Measurements from ENCODE around the gene SLC35B3. TPM values are rescaled to one million over a fixed set of nuclear protein-coding genes. Genes with fewer than 3 reads are reported as not detected.

The SLC35B3 gene
- total RNA-seq, 1 experiment from 2014 or later = 8.6 TPM

GRCh38 chr6:8383584-8383983 is 51.8 kb downstream of the SLC35B3 start:
- no peaks in the 10 kb centered on the region for H4K20me1 ChIP-seq (ENCODE audit: insufficient read depth)
- H3K27ac ChIP-seq (ENCODE audit: low read depth, low read length) = no peak overlapping the region
- DNase-seq (ENCODE audit: low read depth, low spot score) (no peak), ATAC-seq (no peak)
- no peak overlapping the region for H3K9ac ChIP-seq (ENCODE audit: low read length)
- intact Hi-C loops (cut with micrococcal nuclease) = no loop called here
- no peaks in the 10 kb centered on the region for H3K9me2 ChIP-seq (ENCODE audit: insufficient read depth)
- TF ChIP-seq POLR2A (IDR thresholded peaks at IDR 0.05; ENCODE audit: borderline replicate concordance, extremely low read depth, insufficient read depth, insufficient read length) = no peak
- TF ChIP-seq ZBTB33 (IDR thresholded peaks at IDR 0.05; ENCODE audit: extremely low read depth, insufficient replicate concordance, low read length) = no peak
- RAD21 ChIA-PET (ENCODE audit: low non-redundant PET in 1 of 2, low total read pairs in 2 of 2, uncharacterized antibody in 2 of 2, unreplicated experiment in 2 of 2) = no interaction called here
- no peaks in the 10 kb centered on the region for H3K9me3 ChIP-seq (ENCODE audit: control insufficient read depth in 1 of 2, insufficient read depth in 1 of 2, low read depth in 1 of 2, low read length in 2 of 2)
- POLR2A ChIA-PET = no interaction called here
- H3K4me3 ChIP-seq (replicated peaks in 1 of 2; ENCODE audit: low read depth in 1 of 2, low read length in 2 of 2) = no peak overlapping the region
- H3K4me2 ChIP-seq (ENCODE audit: low read length) = no peak overlapping the region
- no peak overlapping the region for H2AFZ ChIP-seq (ENCODE audit: low read depth, low read length, poor library complexity, severe bottlenecking)
- no peaks in the 10 kb centered on the region for H3K27me3 ChIP-seq (ENCODE audit: insufficient read depth, low read length)
- CTCF ChIA-PET = no interaction called here
- H3K36me3 ChIP-seq (ENCODE audit: control insufficient read depth in 1 of 2, insufficient read depth in 2 of 2, low read length in 2 of 2) = no peaks in the 10 kb centered on the region
- no peaks in the 10 kb centered on the region for H3K79me2 ChIP-seq (ENCODE audit: insufficient read depth, low read length)
- no peaks in the 10 kb centered on the region for H3K4me1 ChIP-seq (ENCODE audit: control insufficient read depth in 1 of 2, insufficient read depth in 2 of 2, low read length in 2 of 2)
- BruUV-seq (replicated peaks) = no TSS peak

DNA sequence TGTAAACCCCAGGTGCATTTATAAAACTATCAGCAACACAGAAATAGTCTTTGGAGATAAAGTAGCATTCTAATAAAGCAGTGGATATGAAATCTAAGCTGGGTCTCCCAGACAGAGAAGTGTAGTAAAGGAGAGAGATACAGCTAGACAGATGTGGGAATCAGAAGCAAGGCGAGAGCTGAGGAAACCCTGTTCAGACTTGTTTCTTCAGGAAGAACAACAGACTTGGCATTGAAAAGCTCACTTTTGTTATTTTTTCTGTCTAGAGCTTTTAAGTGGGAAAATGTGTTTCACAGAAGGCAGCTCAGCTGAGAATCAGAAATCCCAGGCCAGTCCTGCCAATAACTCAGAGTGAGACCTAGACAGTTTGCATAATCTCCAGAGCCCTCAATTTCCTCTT is 52.9 kb downstream of the SLC35B3 start:
- no peaks in the 10 kb centered on the region for H3K4me1 ChIP-seq (ENCODE audit: control insufficient read depth in 1 of 2, insufficient read depth in 2 of 2, low read length in 2 of 2)
- H3K9ac ChIP-seq (ENCODE audit: low read length) = no peak overlapping the region
- no peaks in the 10 kb centered on the region for H3K36me3 ChIP-seq (ENCODE audit: control insufficient read depth in 1 of 2, insufficient read depth in 2 of 2, low read length in 2 of 2)
- no peak overlapping the region for H2AFZ ChIP-seq (ENCODE audit: low read depth, low read length, poor library complexity, severe bottlenecking)
- no TSS peak for BruUV-seq (replicated peaks)
- H3K79me2 ChIP-seq (ENCODE audit: insufficient read depth, low read length) = no peaks in the 10 kb centered on the region
- no peaks in the 10 kb centered on the region for H3K27me3 ChIP-seq (ENCODE audit: insufficient read depth, low read length)
- H3K27ac ChIP-seq (ENCODE audit: low read depth, low read length) = no peak overlapping the region
- no peaks in the 10 kb centered on the region for H3K9me3 ChIP-seq (ENCODE audit: control insufficient read depth in 1 of 2, insufficient read depth in 1 of 2, low read depth in 1 of 2, low read length in 2 of 2)
- ChIA-PET POLR2A (no interaction called here), CTCF (no interaction called here), RAD21 (ENCODE audit: low non-redundant PET in 1 of 2, low total read pairs in 2 of 2, uncharacterized antibody in 2 of 2, unreplicated experiment in 2 of 2) (no interaction called here)
- H3K4me3 ChIP-seq (replicated peaks in 1 of 2; ENCODE audit: low read depth in 1 of 2, low read length in 2 of 2) = no peak overlapping the region
- no peak for ATAC-seq
- no peaks in the 10 kb centered on the region for H3K9me2 ChIP-seq (ENCODE audit: insufficient read depth)
- no peak for DNase-seq (ENCODE audit: low read depth, low spot score)
- H4K20me1 ChIP-seq (ENCODE audit: insufficient read depth) = no peaks in the 10 kb centered on the region
- intact Hi-C loops (cut with micrococcal nuclease) = no loop called here
- H3K4me2 ChIP-seq (ENCODE audit: low read length) = no peak overlapping the region
- TF ChIP-seq SP1 (IDR thresholded peaks at IDR 0.05; ENCODE audit: low read depth) (no peak), EGR1 (IDR thresholded peaks at IDR 0.05; ENCODE audit: low read depth) (no peak), YY1 (IDR thresholded peaks at IDR 0.05; ENCODE audit: extremely low read depth, insufficient replicate concordance, low read depth, low read length) (no peak), TCF7L2 (IDR thresholded peaks at IDR 0.05; ENCODE audit: borderline replicate concordance, extremely low read depth, insufficient read depth, insufficient read length) (no peak), CEBPB (IDR thresholded peaks at IDR 0.05; ENCODE audit: low read depth) (no peak), SIN3A (IDR thresholded peaks at IDR 0.05; ENCODE audit: low read depth) (no peak), SRF (IDR thresholded peaks at IDR 0.05; ENCODE audit: low read depth) (no peak), RAD21 (IDR thresholded peaks at IDR 0.05; ENCODE audit: low read depth) (no peak), JUND (IDR thresholded peaks at IDR 0.05) (no peak), MAX (IDR thresholded peaks at IDR 0.05) (no peak), ZBTB33 (IDR thresholded peaks at IDR 0.05; ENCODE audit: extremely low read depth, insufficient replicate concordance, low read length) (no peak), CBX3 (IDR thresholded peaks at IDR 0.05; ENCODE audit: low read depth) (no peak), POLR2AphosphoS5 (IDR thresholded peaks at IDR 0.05; ENCODE audit: low read depth, low read length) (no peak), FOSL1 (IDR thresholded peaks at IDR 0.05; ENCODE audit: low read depth) (no peak)
